K562 (cell line): Measurements from ENCODE around the gene DNPEP. TPM values are rescaled to one million over a fixed set of nuclear protein-coding genes. Genes with fewer than 3 reads are reported as not detected.

Experiments used
- ATAC-seq: fragments of 200-7000 bp; cut with Tn5 transposase; 3 replicates; pipeline ENCODE4 v1.9.1; 2020; ENCODE audit warnings: moderate library complexity
- BruUV-seq: library from RNA; stranded (reverse); fragments of 400-500 nt; replicated peaks from 2 replicates; lab custom pipeline; 2021; lab: Mats Ljungman, UMichigan
- CTCF ChIA-PET: fragments of 300-600 bp; formaldehyde crosslinking; extraction: SDS; loops from one replicate; lab custom pipeline; 2021; ENCODE audit warnings: low intra/inter-chr PET ratio; lab: Yijun Ruan, JAX
- POLR2A ChIA-PET: fragments of 300-600, 350-650 bp; sonication (Branson Sonifier 250); formaldehyde crosslinking; extraction: SDS; loops from one replicate; lab custom pipeline; 2021; ENCODE audit warnings: antibody characterized with exemption, inconsistent platforms; lab: Yijun Ruan, JAX
- DNase-seq, 4 experiments: peaks; one replicate each; pipeline versions ENCODE4 v3.0.0 to v3.0.0-alpha.2; 2011 to 2018; ENCODE audit warnings: low spot score in 3 of 4, mixed read lengths in 3 of 4; ENCODE audit errors: extremely low read depth in 1 of 4
- FAIRE-seq: peaks from 2 replicates; lab custom pipeline; 2011; peaks lifted over from hg19 to GRCh38; lab: Jason Lieb, UNC
- H2AFZ ChIP-seq: 2 replicates; pipeline ENCODE4 v1.6.0; 2011; ENCODE audit warnings: low read depth, low read length, control low read depth, inconsistent platforms
- H3K27ac ChIP-seq: fragments of 200-600 bp; 3 replicates; pipeline ENCODE4 v1.8.0; 2011; ENCODE audit warnings: low read depth, mild to moderate bottlenecking, control low read depth, inconsistent platforms, low read length, moderate library complexity, mixed read lengths; ENCODE audit errors: extremely low read depth
- H3K27me3 ChIP-seq, 2 experiments: fragments of 300-600 bp in 1 of 2; 2 replicates in 1 of 2; 3 replicates in 1 of 2; pipeline versions ENCODE4 v1.6.0 to v1.8.0; 2011; ENCODE audit warnings: inconsistent platforms in 2 of 2, low read length in 2 of 2, mild to moderate bottlenecking in 1 of 2, mixed read lengths in 1 of 2, moderate library complexity in 1 of 2; ENCODE audit not compliant: control insufficient read depth in 2 of 2, insufficient read depth in 2 of 2
- H3K36me3 ChIP-seq: fragments of 300-600 bp; 3 replicates; pipeline ENCODE4 v1.8.0; 2011; ENCODE audit warnings: mild to moderate bottlenecking, low read length, inconsistent platforms; ENCODE audit not compliant: control insufficient read depth, insufficient read depth
- H3K4me1 ChIP-seq, 2 experiments: fragments of 200-600 bp in 1 of 2; replicated peaks in 1 of 2; 2 replicates in 1 of 2; 3 replicates in 1 of 2; pipeline versions ENCODE4 v1.5.1 to v1.8.0; 2011; ENCODE audit warnings: inconsistent platforms in 2 of 2, low read length in 2 of 2, mild to moderate bottlenecking in 1 of 2, mixed read lengths in 1 of 2, moderate library complexity in 1 of 2; ENCODE audit not compliant: control insufficient read depth in 2 of 2, insufficient read depth in 2 of 2
- H3K4me2 ChIP-seq: 2 replicates; pipeline ENCODE4 v1.6.1; 2011; ENCODE audit warnings: low read length, control low read depth, inconsistent platforms, mixed read lengths; ENCODE audit not compliant: insufficient read depth
- H3K4me3 ChIP-seq: fragments of 200-600 bp; sonication (generic), shearing (Covaris generic); 2 replicates; pipeline ENCODE4 v1.5.1; 2016; ENCODE audit warnings: control low read depth, inconsistent platforms
- H3K79me2 ChIP-seq: fragments of 200-600 bp; 3 replicates; pipeline ENCODE4 v1.8.0; 2011; ENCODE audit warnings: low read length, inconsistent platforms; ENCODE audit not compliant: control insufficient read depth, insufficient read depth
- H3K9ac ChIP-seq, 2 experiments: 2 replicates each; pipeline versions ENCODE4 v1.6.0 to v1.6.1; 2011; ENCODE audit warnings: low read depth in 2 of 2, low read length in 2 of 2, control low read depth in 1 of 2, inconsistent platforms in 1 of 2, mild to moderate bottlenecking in 1 of 2, mixed read lengths in 1 of 2; ENCODE audit not compliant: insufficient read depth in 1 of 2
- H3K9me1 ChIP-seq: one replicate; pipeline ENCODE4 v1.6.0; 2011; ENCODE audit warnings: inconsistent platforms, mild to moderate bottlenecking, low read length, moderate library complexity; ENCODE audit not compliant: control insufficient read depth, insufficient read depth
- H3K9me3 ChIP-seq: replicated peaks from 2 replicates; pipeline ENCODE4 v1.5.1; 2011; ENCODE audit warnings: low read depth, low read length, inconsistent platforms; ENCODE audit not compliant: control insufficient read depth, insufficient read depth
- H4K20me1 ChIP-seq: replicated peaks from 2 replicates; pipeline ENCODE4 v1.6.1; 2011; ENCODE audit warnings: low read length, inconsistent platforms, mixed read lengths; ENCODE audit not compliant: control insufficient read depth, insufficient read depth
- BCOR ChIP-seq: fragments of 450-650 bp; IDR thresholded peaks from 2 replicates; pipeline ENCODE4 v1.6.1; 2016
- DACH1 ChIP-seq: fragments of 450-650 bp; IDR thresholded peaks from 2 replicates; pipeline ENCODE4 v1.6.1; 2018; ENCODE audit not compliant: partially characterized antibody
- MED1 ChIP-seq: sonication (generic); formaldehyde crosslinking; IDR thresholded peaks from 2 replicates; pipeline ENCODE4 v1.8.1; 2023; ENCODE audit warnings: missing genetic modification reagents, borderline replicate concordance
- MEIS2 ChIP-seq: fragments of 450-650 bp; IDR thresholded peaks from 2 replicates; pipeline ENCODE4 v1.6.1; 2014; ENCODE audit warnings: mild to moderate bottlenecking; ENCODE audit not compliant: partially characterized antibody
- MIER1 ChIP-seq: fragments of 450-650 bp; IDR thresholded peaks from 2 replicates; pipeline ENCODE4 v1.6.1; 2016; ENCODE audit warnings: antibody characterized with exemption, mild to moderate bottlenecking, low read depth
- PML ChIP-seq: IDR thresholded peaks from 2 replicates; pipeline ENCODE4 v1.6.1; 2012; ENCODE audit warnings: low read length, inconsistent platforms
- SMARCB1 ChIP-seq: IDR thresholded peaks from 2 replicates; pipeline ENCODE4 v1.6.1; 2011; ENCODE audit warnings: improper control_type of control experiment, low read depth; ENCODE audit not compliant: insufficient read length
- ZNF318 ChIP-seq, 2 experiments: fragments of 450-650 bp; IDR thresholded peaks; 2 replicates each; pipeline ENCODE4 v1.6.1; 2016; ENCODE audit warnings: mild to moderate bottlenecking in 2 of 2, borderline replicate concordance in 1 of 2, low read depth in 1 of 2, moderate library complexity in 1 of 2
- ZNF431 ChIP-seq: sonication (generic); formaldehyde crosslinking; IDR thresholded peaks from 2 replicates; pipeline ENCODE4 v1.8.0; 2022; ENCODE audit warnings: mild to moderate bottlenecking, missing genetic modification reagents
- ZNF79 ChIP-seq: fragments of 250-450 bp; sonication (Bioruptor Pico); IDR thresholded peaks from 2 replicates; pipeline ENCODE4 v1.4.0; 2020; ENCODE audit warnings: low read depth, mild to moderate bottlenecking, moderate library complexity
- WGBS: fragments of 100-300 bp; shearing (Covaris generic); methylation state at CpG from one replicate; pipeline ENCODE4 v1.1.6; 2016; ENCODE audit warnings: low coverage, mixed read lengths; ENCODE audit not compliant: insufficient coverage; ENCODE audit errors: missing lambda C conversion rate; 5-methylcytosine and 5-hydroxymethylcytosine counted together
- in situ Hi-C: fragments of 300-500 bp; cut with MboI; formaldehyde crosslinking; loops from 4 replicates; pipeline ENCODE4 v1.15.0; 2018; ENCODE audit warnings: inconsistent platforms, mixed read lengths
- intact Hi-C: fragments of 100-400 bp; cut with micrococcal nuclease; formaldehyde crosslinking; loops from 2 replicates; pipeline ENCODE4 v1.14.2; 2022
- polyA plus RNA-seq, 8 experiments: library from polyadenylated mRNA; depleted of rRNA in 4 of 8; stranded (reverse) in 5 of 8; unstranded in 3 of 8; fragments of >200 nt; fragmentation: Nextera tagmentation in 2 of 8; fragmentation: Illumina TruSeq in 1 of 8; extraction: Ambion mirVana in 2 of 8; extraction: Trizol in 1 of 8; gene quantifications; 2 replicates each; pipeline versions ENCODE4 v1.2.1 to v1.2.3, GENCODE V29; 2011 to 2014; ENCODE audit warnings: inconsistent platforms in 1 of 8, missing spikeins in 1 of 8
- total RNA-seq, 7 experiments: library from RNA; depleted of rRNA in 6 of 7; stranded (reverse); fragments of >200 nt in 6 of 7; fragmentation: Illumina TruSeq in 2 of 7; extraction: Trizol in 2 of 7; gene quantifications; 2 replicates each; pipeline versions ENCODE4 v1.2.1 to v1.2.3, GENCODE V29; 2011 to 2021; ENCODE audit warnings: low replicate concordance in 1 of 7

DNPEP gene
- total and polyA plus RNA-seq, 9 of the 15 experiments (the other 6 are each of a cell fraction or from before 2014, with no cell fraction given), result 34.6 to 71.4 (median 45.5) TPM

- TF ChIP-seq MIER1 (no peak), BCOR (no peak), MED1 (CRISPR knock-in tag) (no peak), ZNF79 (CRISPR knock-in tag) (no peak), ZNF431 (CRISPR knock-in tag) (no peak)
Observed at GRCh38 chr2:219420687-219421086, 33.0 kb upstream of the DNPEP start (continued).

- Histone ChIP-seq H3K9ac (peak overlapping the region; percentile 24 to 87; a peak in 3 of 4 replicates), H3K4me3 (no peak overlapping the region), H3K4me1 (peaks cover 16 to 41% of the 10 kb centered on the region in 2 experiments), H3K9me3 (no peaks in the 10 kb centered on the region), H2AFZ (peak overlapping the region; percentile 86), H3K27me3 (no peaks in the 10 kb centered on the region), H3K9me1 (no peaks in the 10 kb centered on the region), H4K20me1 (no peaks in the 10 kb centered on the region), H3K27ac (peak overlapping the region; percentile 64), H3K4me2 (peak overlapping the region; percentile 72), H3K79me2 (no peaks in the 10 kb centered on the region), H3K36me3 (no peaks in the 10 kb centered on the region)
- in situ Hi-C loops (no loop called here), intact Hi-C loops (no loop called here)
- peak; percentile 89 for ATAC-seq
- 8% methylated on average over 5 of the region's 9 CpGs for WGBS
- peak; percentile 73 to 85 (median 80) for DNase-seq
- POLR2A ChIA-PET, result interaction anchor here (0.7 to 1.0 kb wide), 3 partner anchors 7 to 1230 kb away, joined by 3 read pairs; no protein-coding TSS in a partner anchor
- CTCF ChIA-PET, result no interaction called here
- BruUV-seq, result no TSS peak
- peak; percentile 80 for FAIRE-seq
- TF ChIP-seq ZNF318 (IDR thresholded peaks at IDR 0.05; ENCODE audit: borderline replicate concordance in 1 of 2, low read depth in 1 of 2) (no peak), PML (no peak), MEIS2 (peak; percentile 65), SMARCB1 (no peak), DACH1 (peak; percentile 9)
Observed at GRCh38 chr2:219419331-219420197, 31.9 kb upstream of the DNPEP start.
